CD4-positive, alpha-beta T cell treated with Interleukin-6 for 4 hours (primary cell): ENCODE data around the gene ARHGAP18.

ENCODE experiments used
- DNase-seq: peaks from one replicate; pipeline ENCODE4 v3.0.0-alpha.2; 2020; ENCODE audit warnings: mixed read lengths

Gene ARHGAP18

GRCh38 chr6:129686941-129687627 lies 22.9 kb downstream of the ARHGAP18 start:
- peak; percentile 64 for DNase-seq

GRCh38 chr6:129685662-129686031 lies 24.3 kb downstream of the ARHGAP18 start:
- DNase-seq, result no peak

GRCh38 chr6:129684903-129685661 lies 24.9 kb downstream of the ARHGAP18 start:
- no peak for DNase-seq

- DNase-seq, result no peak
Observed at GRCh38 chr6:129684323-129684884, 25.6 kb downstream of the ARHGAP18 start.

- peak; percentile 78 for DNase-seq
Observed at GRCh38 chr6:129683601-129684322, 26.2 kb downstream of the ARHGAP18 start.

- DNase-seq, result no peak
Observed at GRCh38 chr6:129681913-129682205, 28.1 kb downstream of the ARHGAP18 start.

GRCh38 chr6:129680633-129681032 lies 29.3 kb downstream of the ARHGAP18 start:
- no peak for DNase-seq

- DNase-seq, result no peak
Observed at GRCh38 chr6:129679758-129680157, 30.2 kb downstream of the ARHGAP18 start.

- no peak for DNase-seq
Observed at GRCh38 chr6:129679275-129679674, 30.7 kb downstream of the ARHGAP18 start.

- no peak for DNase-seq
Observed at GRCh38 chr6:129678463-129678862, 31.5 kb downstream of the ARHGAP18 start.

- DNase-seq, result no peak
Observed at GRCh38 chr6:129677620-129678325, 32.2 kb downstream of the ARHGAP18 start.

- no peak for DNase-seq
Observed at GRCh38 chr6:129675669-129676472, 34.1 kb downstream of the ARHGAP18 start.

- DNase-seq, result no peak
Observed at GRCh38 chr6:129673748-129674147, 36.2 kb downstream of the ARHGAP18 start.

- peak; percentile 35 for DNase-seq
Observed at GRCh38 chr6:129672881-129673631, 36.9 kb downstream of the ARHGAP18 start.

- DNase-seq, result no peak
Observed at GRCh38 chr6:129672341-129672682, 37.7 kb downstream of the ARHGAP18 start.

GRCh38 chr6:129671442-129672340 lies 38.3 kb downstream of the ARHGAP18 start:
- DNase-seq, result peak; percentile 72

GRCh38 chr6:129670634-129671033 lies 39.3 kb downstream of the ARHGAP18 start:
- no peak for DNase-seq

- DNase-seq, result no peak
Observed at GRCh38 chr6:129667621-129668020, 42.4 kb downstream of the ARHGAP18 start.

- no peak for DNase-seq
Observed at GRCh38 chr6:129667034-129667433, 42.9 kb downstream of the ARHGAP18 start.

GRCh38 chr6:129665555-129665954 lies 44.4 kb downstream of the ARHGAP18 start:
- no peak for DNase-seq
